K562 (cell line): ENCODE data around the gene MCM9. TPM values are rescaled to one million over a fixed set of nuclear protein-coding genes. Genes with fewer than 3 reads are reported as not detected.

Experiments
- BCLAF1 ChIP-seq, 2 experiments: fragments of 450-650 bp in 1 of 2; IDR thresholded peaks; 2 replicates each; pipeline ENCODE4 v1.6.1; 2011 to 2017; ENCODE audit warnings: low read depth in 2 of 2, antibody characterized with exemption in 1 of 2, borderline replicate concordance in 1 of 2, low read length in 1 of 2, mild to moderate bottlenecking in 1 of 2, mixed read lengths in 1 of 2; ENCODE audit not compliant: control insufficient read depth in 1 of 2
- BRF1 ChIP-seq: IDR thresholded peaks from 3 replicates; pipeline ENCODE4 v1.6.1; 2011; ENCODE audit warnings: borderline replicate concordance, mild to moderate bottlenecking; ENCODE audit not compliant: insufficient read length; ENCODE audit errors: extremely low read depth
- HSF4 ChIP-seq: fragments of 250-450 bp; sonication (Bioruptor Pico); IDR thresholded peaks from 2 replicates; pipeline ENCODE4 v2.1.2; 2022; ENCODE audit warnings: mild to moderate bottlenecking, moderate library complexity, borderline replicate concordance
- PRDM10 ChIP-seq: fragments of 450-650 bp; IDR thresholded peaks from 2 replicates; pipeline ENCODE4 v1.6.1; 2018; ENCODE audit not compliant: partially characterized antibody
- ZFPM2 ChIP-seq: fragments of 250-450 bp; sonication (Bioruptor Pico); IDR thresholded peaks from 2 replicates; pipeline ENCODE4 v1.5.1; 2022; ENCODE audit warnings: mild to moderate bottlenecking
- ZNF778 ChIP-seq: fragments of 450-650 bp; formaldehyde crosslinking; IDR thresholded peaks from 2 replicates; pipeline ENCODE4 v1.4.0; 2020; ENCODE audit warnings: mild to moderate bottlenecking, moderate library complexity
- polyA plus RNA-seq, 8 experiments: library from polyadenylated mRNA; depleted of rRNA in 4 of 8; stranded (reverse) in 5 of 8; unstranded in 3 of 8; fragments of >200 nt; fragmentation: Nextera tagmentation in 2 of 8; fragmentation: Illumina TruSeq in 1 of 8; extraction: Ambion mirVana in 2 of 8; extraction: Trizol in 1 of 8; gene quantifications; 2 replicates each; pipeline versions ENCODE4 v1.2.1 to v1.2.3, GENCODE V29; 2011 to 2014; ENCODE audit warnings: inconsistent platforms in 1 of 8, missing spikeins in 1 of 8
- total RNA-seq, 7 experiments: library from RNA; depleted of rRNA in 6 of 7; stranded (reverse); fragments of >200 nt in 6 of 7; fragmentation: Illumina TruSeq in 2 of 7; extraction: Trizol in 2 of 7; gene quantifications; 2 replicates each; pipeline versions ENCODE4 v1.2.1 to v1.2.3, GENCODE V29; 2011 to 2021; ENCODE audit warnings: low replicate concordance in 1 of 7

The MCM9 gene
- total and polyA plus RNA-seq, 9 of the 15 experiments (the other 6 are each of a cell fraction or from before 2014, with no cell fraction given) = 4.8 to 16.7 (median 11.6) TPM

- TF ChIP-seq PRDM10 = peak; percentile 57
- TF ChIP-seq ZFPM2 (CRISPR knock-in tag) = no peak
- TF ChIP-seq BRF1 = no peak
- TF ChIP-seq HSF4 (CRISPR knock-in tag) = no peak
- no peak for TF ChIP-seq ZNF778
- TF ChIP-seq BCLAF1 (IDR thresholded peaks at IDR 0.05; ENCODE audit: borderline replicate concordance in 1 of 2, control insufficient read depth in 1 of 2, low read depth in 2 of 2, low read length in 1 of 2) = no peak
These were observed 109.3 kb downstream of the MCM9 start (continued) for GRCh38 chr6:118825661-118826060.
